Iris pigment epithelial cell (primary cell): ENCODE measurements around the gene PDPK1.
"Not testable (repeated sequence)": the region's sequence is repeated elsewhere in the genome, so short reads cannot be mapped to it uniquely, and the experiment has no call there.

Experiments used
- DNase-seq: peaks from one replicate; pipeline ENCODE4 v3.0.0-alpha.2; 2011; ENCODE audit warnings: low read depth

The PDPK1 gene

GRCh38 chr16:2540912-2541311 is 3.1 kb downstream of the PDPK1 start:
- DNase-seq: not testable (repeated sequence)

GRCh38 chr16:2541409-2541808 is 3.6 kb downstream of the PDPK1 start:
- peak; percentile 41 for DNase-seq

- DNase-seq: not testable (repeated sequence)
These were observed 6.0 kb downstream of the PDPK1 start for GRCh38 chr16:2543771-2544170.

GRCh38 chr16:2550283-2550878 is 12.6 kb downstream of the PDPK1 start:
- DNase-seq: not testable (repeated sequence)

- DNase-seq: peak; percentile 50
These were observed 13.6 kb downstream of the PDPK1 start for GRCh38 chr16:2551420-2551889.

- DNase-seq: not testable (repeated sequence)
These were observed 17.0 kb downstream of the PDPK1 start for GRCh38 chr16:2554709-2555425.

GRCh38 chr16:2557150-2557549 is 19.3 kb downstream of the PDPK1 start:
- not testable (repeated sequence) for DNase-seq

- DNase-seq: not testable (repeated sequence)
These were observed 22.4 kb downstream of the PDPK1 start for GRCh38 chr16:2560131-2560797.

- not testable (repeated sequence) for DNase-seq
These were observed 22.9 kb downstream of the PDPK1 start for GRCh38 chr16:2560798-2561133.

- DNase-seq: not testable (repeated sequence)
These were observed 29.7 kb downstream of the PDPK1 start for GRCh38 chr16:2567506-2567905.

- DNase-seq: not testable (repeated sequence)
These were observed 30.8 kb downstream of the PDPK1 start for GRCh38 chr16:2568573-2568972.

GRCh38 chr16:2572704-2573103 is 34.9 kb downstream of the PDPK1 start:
- DNase-seq: not testable (repeated sequence)

GRCh38 chr16:2575839-2576238 is 38.0 kb downstream of the PDPK1 start:
- DNase-seq: not testable (repeated sequence)

- DNase-seq: not testable (repeated sequence)
These were observed 39.2 kb downstream of the PDPK1 start for GRCh38 chr16:2577044-2577443.

GRCh38 chr16:2578905-2579304 is 41.1 kb downstream of the PDPK1 start:
- DNase-seq: not testable (repeated sequence)

- not testable (repeated sequence) for DNase-seq
These were observed 42.3 kb downstream of the PDPK1 start for GRCh38 chr16:2580143-2580542.

- DNase-seq: not testable (repeated sequence)
These were observed 43.0 kb downstream of the PDPK1 start for GRCh38 chr16:2580818-2581217.

- peak; percentile 34 for DNase-seq
These were observed 47.2 kb downstream of the PDPK1 start for GRCh38 chr16:2584729-2585650.

- DNase-seq: no peak
These were observed 47.8 kb downstream of the PDPK1 start for GRCh38 chr16:2585651-2586081.

GRCh38 chr16:2586241-2586640 is 48.4 kb downstream of the PDPK1 start:
- DNase-seq: no peak

- no peak for DNase-seq
These were observed 49.2 kb downstream of the PDPK1 start for GRCh38 chr16:2586901-2587480.
